Measurements from ENCODE around the gene EMID1.

EMID1 gene

DNA sequence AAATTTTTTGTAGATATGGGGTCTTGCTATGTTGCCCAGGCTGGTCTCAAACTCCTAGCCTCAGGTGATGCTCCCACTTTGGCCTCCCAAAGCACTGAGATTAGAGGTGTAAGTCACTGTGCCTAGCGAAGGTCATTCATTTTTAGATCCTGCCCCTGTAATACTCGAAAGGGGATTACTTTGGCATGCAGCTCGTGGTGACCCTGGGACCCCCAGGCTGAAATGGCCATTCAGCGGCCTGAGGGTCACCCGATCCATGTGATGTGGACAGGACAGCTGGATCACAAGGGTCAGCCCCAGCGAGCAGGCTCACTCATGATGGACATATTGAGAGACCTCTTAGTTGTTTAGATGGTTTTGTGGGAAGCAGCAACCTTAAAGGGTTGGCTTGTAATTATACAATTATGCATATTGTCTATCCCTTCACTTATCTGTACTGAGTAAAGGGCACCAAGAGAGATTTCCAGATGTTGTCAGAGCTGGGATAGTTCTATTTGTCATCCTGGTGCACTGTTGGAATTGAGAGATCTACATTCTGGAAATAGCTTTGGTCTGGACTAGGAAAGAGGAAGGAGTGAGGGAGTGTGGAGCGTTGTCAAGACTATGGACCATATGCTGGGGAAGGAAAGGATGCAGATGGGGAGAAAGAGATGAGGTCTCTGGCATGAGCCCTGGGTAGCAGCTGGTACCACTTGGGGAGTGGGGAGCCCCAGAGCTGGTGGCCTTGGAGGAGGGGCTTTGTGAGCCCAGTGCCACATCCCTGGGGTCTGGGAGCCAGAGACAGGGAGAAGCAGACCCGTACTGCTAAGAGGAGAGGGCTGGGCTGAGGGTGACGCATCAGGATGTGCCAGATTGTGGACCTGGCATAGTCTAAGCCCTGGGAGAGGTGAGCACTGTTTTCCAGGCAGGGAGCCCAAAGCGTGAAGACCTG, 46.5 kb downstream of the EMID1 start:
- ChIA-PET POLR2A (interaction anchor here (0.6 kb wide), 1 partner anchor 19 kb away, joined by 6 read pairs; no protein-coding TSS in a partner anchor), CTCF (no interaction called here)
- TF ChIP-seq, protein P1, sequence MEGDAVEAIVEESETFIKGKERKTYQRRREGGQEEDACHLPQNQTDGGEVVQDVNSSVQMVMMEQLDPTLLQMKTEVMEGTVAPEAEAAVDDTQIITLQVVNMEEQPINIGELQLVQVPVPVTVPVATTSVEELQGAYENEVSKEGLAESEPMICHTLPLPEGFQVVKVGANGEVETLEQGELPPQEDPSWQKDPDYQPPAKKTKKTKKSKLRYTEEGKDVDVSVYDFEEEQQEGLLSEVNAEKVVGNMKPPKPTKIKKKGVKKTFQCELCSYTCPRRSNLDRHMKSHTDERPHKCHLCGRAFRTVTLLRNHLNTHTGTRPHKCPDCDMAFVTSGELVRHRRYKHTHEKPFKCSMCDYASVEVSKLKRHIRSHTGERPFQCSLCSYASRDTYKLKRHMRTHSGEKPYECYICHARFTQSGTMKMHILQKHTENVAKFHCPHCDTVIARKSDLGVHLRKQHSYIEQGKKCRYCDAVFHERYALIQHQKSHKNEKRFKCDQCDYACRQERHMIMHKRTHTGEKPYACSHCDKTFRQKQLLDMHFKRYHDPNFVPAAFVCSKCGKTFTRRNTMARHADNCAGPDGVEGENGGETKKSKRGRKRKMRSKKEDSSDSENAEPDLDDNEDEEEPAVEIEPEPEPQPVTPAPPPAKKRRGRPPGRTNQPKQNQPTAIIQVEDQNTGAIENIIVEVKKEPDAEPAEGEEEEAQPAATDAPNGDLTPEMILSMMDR (IDR thresholded peaks at IDR 0.05; ENCODE audit: control extremely low read depth, extremely low read depth, low read depth, missing control alignments): no peak
- no peak for DNase-seq (ENCODE audit: extremely low spot score)

DNA sequence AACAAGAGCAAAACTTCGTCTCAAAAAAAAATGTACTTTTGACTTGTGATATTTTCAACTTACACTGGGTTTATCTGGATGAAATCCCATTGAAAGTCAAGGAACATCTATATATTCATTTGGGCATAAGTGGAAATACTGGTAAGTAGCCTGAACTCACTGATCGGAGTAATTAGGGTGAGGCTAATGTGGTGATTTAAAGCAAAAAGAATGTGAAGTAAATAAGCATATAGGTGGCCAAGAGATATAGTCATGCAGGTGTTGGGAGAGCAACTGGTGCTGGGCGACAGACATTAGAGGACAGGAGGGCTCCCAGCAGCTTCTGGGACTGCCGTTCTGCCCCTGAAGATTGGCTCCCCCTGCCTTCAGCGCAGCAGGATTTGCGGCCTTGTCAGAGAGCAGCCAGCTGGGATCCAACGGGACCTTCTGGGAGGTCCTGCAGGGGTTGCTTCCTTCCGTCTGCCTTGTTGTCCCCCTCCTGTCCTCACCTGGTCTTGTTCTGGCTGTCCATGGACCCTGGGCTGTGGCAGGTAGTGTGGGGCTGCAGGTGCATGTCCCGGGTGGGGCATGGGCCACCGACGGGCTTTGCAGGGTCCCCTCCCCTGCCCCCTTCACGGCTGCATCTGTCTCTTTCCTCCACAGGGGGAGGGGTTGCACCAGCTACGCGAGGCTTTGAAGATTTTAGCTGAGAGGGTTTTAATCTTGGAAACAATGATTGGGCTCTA, 48.0 kb downstream of the EMID1 start:
- TF ChIP-seq, protein P1 (IDR thresholded peaks at IDR 0.05; ENCODE audit: control extremely low read depth, extremely low read depth, low read depth, missing control alignments): no peak
- CTCF ChIA-PET: interaction anchor here (6.5 kb wide), 1 partner anchor 8 kb away, joined by 39 read pairs; no protein-coding TSS in a partner anchor
- POLR2A ChIA-PET: no interaction called here
- no peak for DNase-seq (ENCODE audit: extremely low spot score)

DNA sequence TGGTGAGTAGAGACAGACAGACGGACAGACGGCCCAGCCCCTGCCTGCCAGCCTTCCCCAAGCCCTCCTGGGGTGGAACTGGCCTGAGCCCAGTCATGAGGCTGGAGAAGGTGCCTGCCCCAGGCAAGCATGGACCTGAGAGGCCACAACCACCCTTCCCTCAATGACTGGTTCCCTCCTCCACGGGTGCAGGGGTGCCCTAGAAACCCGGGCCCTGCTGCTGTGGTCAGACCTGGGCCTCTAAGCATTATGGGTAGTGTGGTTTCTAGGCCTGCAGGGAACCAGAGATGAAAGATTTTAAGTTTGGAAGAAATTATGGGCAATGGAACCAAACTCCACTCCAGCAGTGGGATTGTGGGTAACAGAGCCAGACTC, 48.6 kb downstream of the EMID1 start:
- POLR2A ChIA-PET: no interaction called here

DNA sequence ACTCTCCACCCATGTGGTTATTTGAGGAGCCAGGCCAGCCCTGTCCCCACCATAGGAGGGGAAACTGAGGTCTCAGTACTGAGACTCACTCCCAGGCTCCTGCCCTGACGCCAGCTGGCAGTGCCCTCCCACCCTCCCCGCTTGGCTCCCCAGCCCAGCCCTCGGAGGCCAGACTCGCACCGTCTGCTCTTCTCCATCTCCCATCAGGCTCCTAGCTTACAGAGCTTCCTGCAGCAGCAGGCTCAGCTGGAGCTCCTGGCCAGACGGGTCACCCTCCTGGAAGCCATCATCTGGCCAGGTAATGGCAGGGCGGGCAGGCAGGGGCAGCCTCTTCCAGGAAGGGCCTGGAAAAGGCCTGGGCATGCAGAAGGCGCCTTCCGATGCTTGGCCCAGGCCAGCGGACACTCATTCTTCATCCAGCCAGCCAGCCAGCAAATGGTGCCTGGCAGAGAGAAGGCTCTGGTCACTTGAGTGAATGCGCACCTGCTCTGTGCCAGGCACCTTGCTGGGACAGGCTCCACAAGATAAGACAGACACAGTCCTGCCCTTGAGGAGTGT, 49.4 kb downstream of the EMID1 start:
- no peak for DNase-seq (ENCODE audit: extremely low spot score)
- ChIA-PET CTCF (interaction anchor here (6.5 kb wide), 1 partner anchor 9 kb away, joined by 39 read pairs; no protein-coding TSS in a partner anchor), POLR2A (no interaction called here)

More for the DNA sequence above, 48.6 kb downstream of the EMID1 start:
- CTCF ChIA-PET: interaction anchor here (6.5 kb wide), 1 partner anchor 8 kb away, joined by 39 read pairs; no protein-coding TSS in a partner anchor
- TF ChIP-seq, protein P1 (IDR thresholded peaks at IDR 0.05; ENCODE audit: control extremely low read depth, extremely low read depth, low read depth, missing control alignments): no peak
- DNase-seq (ENCODE audit: extremely low spot score): peak; percentile 17

DNA sequence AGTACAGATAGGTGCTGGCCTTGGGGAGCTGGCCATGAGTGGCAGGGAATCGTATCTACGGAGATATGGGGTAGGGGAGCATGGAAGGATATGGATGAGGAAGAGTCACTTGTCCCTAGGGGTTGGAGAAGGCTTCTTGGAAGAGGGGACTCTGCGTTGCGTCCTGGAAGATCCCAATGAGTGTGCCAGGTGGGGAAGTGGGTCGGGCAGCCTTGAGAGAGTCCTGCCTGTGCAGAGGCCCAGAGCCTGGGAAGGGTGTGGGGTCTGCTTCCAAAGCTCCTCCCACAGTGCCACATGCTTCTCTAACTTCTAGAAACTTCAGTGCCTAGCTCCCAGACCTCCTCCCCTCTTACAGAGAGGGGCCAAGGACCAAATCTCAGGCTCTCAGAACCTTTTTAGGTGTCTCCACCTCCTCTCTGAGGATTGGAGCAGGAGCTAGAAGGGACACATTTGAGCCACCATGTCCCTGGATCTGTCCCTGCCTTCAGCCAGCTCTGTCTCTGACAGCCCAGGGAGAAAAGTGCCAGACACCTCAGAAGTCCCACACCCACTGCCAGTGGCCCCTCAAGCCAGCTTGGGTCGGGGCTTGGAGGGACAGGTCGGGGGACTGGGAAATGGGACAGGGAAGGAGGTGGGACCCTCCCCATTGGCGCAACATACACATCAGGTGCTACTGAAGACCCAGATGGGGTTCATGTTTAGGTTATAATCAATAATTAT, 51.1 kb downstream of the EMID1 start:
- DNase-seq (ENCODE audit: extremely low spot score): no peak
- TF ChIP-seq, protein P1 (IDR thresholded peaks at IDR 0.05; ENCODE audit: control extremely low read depth, extremely low read depth, low read depth, missing control alignments): no peak
- POLR2A ChIA-PET: interaction anchor here (0.7 kb wide), 1 partner anchor 11 kb away, joined by 7 read pairs; no protein-coding TSS in a partner anchor
- CTCF ChIA-PET: interaction anchor here (0.9 to 6.5 kb wide), 2 partner anchors 11 to 103 kb away, joined by 3 to 39 read pairs; no protein-coding TSS in a partner anchor

More for the DNA sequence above, 49.4 kb downstream of the EMID1 start:
- TF ChIP-seq, protein P1 (IDR thresholded peaks at IDR 0.05; ENCODE audit: control extremely low read depth, extremely low read depth, low read depth, missing control alignments): no peak

All from GM10248 (cell line).